Sigmoid colon (tissue), 7 donors: Measurements from ENCODE around the gene NPNT. TPM values are rescaled to one million over a fixed set of nuclear protein-coding genes. Genes with fewer than 3 reads are reported as not detected.

ENCODE experiments used
- DNase-seq: peaks from one replicate; pipeline ENCODE4 v3.0.0-alpha.2; 2019
- H3K27ac ChIP-seq, 4 donors: fragments of 200-600 bp; sonication (generic); one replicate each; pipeline ENCODE4 v1.5.1; 2016 to 2019; ENCODE audit warnings: mild to moderate bottlenecking in 1 of 4
- H3K27me3 ChIP-seq, 3 donors: fragments of 200-600 bp; sonication (generic); one replicate each; pipeline ENCODE4 v1.5.1; 2019; ENCODE audit warnings: mild to moderate bottlenecking in 1 of 3
- H3K36me3 ChIP-seq, 4 donors: fragments of 200-600 bp; sonication (generic); one replicate each; pipeline ENCODE4 v1.5.1; 2016 to 2019
- H3K4me1 ChIP-seq, 4 donors: fragments of 200-600 bp; sonication (generic); one replicate each; pipeline ENCODE4 v1.5.1; 2017 to 2019
- H3K4me3 ChIP-seq, 4 donors: fragments of 200-600 bp; sonication (generic); one replicate each; pipeline ENCODE4 v1.5.1; 2017 to 2019; ENCODE audit warnings: mild to moderate bottlenecking in 2 of 4, moderate library complexity in 1 of 4
- H3K9me3 ChIP-seq, 4 donors: fragments of 200-600 bp in 3 of 4; sonication (generic) in 3 of 4; one replicate each; pipeline versions ENCODE4 v1.5.1 to v1.6.1; 2013 to 2019
- CTCF ChIP-seq, 4 experiments: fragments of 450-650 bp in 3 of 4; fragments of 200-600 bp in 1 of 4; IDR thresholded peaks; one replicate each; pipeline ENCODE4 v1.5.1; 2016 to 2019; ENCODE audit warnings: antibody characterized with exemption in 4 of 4, mild to moderate bottlenecking in 3 of 4, moderate library complexity in 2 of 4
- EP300 ChIP-seq, 4 donors: sonication (generic); formaldehyde crosslinking; IDR thresholded peaks; one replicate each; pipeline ENCODE4 v1.6.1; 2017; ENCODE audit warnings: antibody characterized with exemption in 4 of 4
- POLR2A ChIP-seq, 2 donors: fragments of 450-650 bp; IDR thresholded peaks; one replicate each; pipeline ENCODE4 v1.6.1; 2016; ENCODE audit warnings: antibody characterized with exemption in 2 of 2, mild to moderate bottlenecking in 2 of 2, moderate library complexity in 2 of 2
- POLR2AphosphoS5 ChIP-seq, 4 donors: sonication (generic); formaldehyde crosslinking; IDR thresholded peaks; one replicate each; pipeline ENCODE4 v1.6.1; 2017; ENCODE audit warnings: antibody characterized with exemption in 4 of 4
- WGBS, 2 donors: extraction: QIAGEN DNeasy Blood & Tissue Kit; methylation state at CpG; one replicate each; pipeline ENCODE4 v1.1.7; 2013; 5-methylcytosine and 5-hydroxymethylcytosine counted together
- intact Hi-C: fragments of 100-400 bp; cut with DNase I; formaldehyde crosslinking; loops from one replicate; pipeline ENCODE4 v1.15.1; 2023
- polyA plus RNA-seq, 3 donors: library from polyadenylated mRNA; stranded (reverse); fragments of 200-250 nt; gene quantifications; one replicate each; pipeline ENCODE4 v1.2.3, GENCODE V29; 2013
- total RNA-seq, 4 donors: library from RNA; depleted of rRNA; stranded (reverse); fragments of >200 nt; gene quantifications; one replicate each; pipeline ENCODE4 v1.1.0, GENCODE V29; 2016
- donor health status: healthy with polysubstance abuse.
- donor health status: Bipolar disorder and iron deficiency.
- donor health status: healthy.

Gene NPNT
- total and polyA plus RNA-seq, 7 donors, result 3.0 to 16.5 (median 6.9) TPM

- peaks cover 0 to 12% (median 11%) of the 10 kb centered on the region in 4 donors for H3K4me1 ChIP-seq
- intact Hi-C loops, result no loop called here
- H3K9me3 ChIP-seq, result no peaks in the 10 kb centered on the region
- no peak for DNase-seq
- no peaks in the 10 kb centered on the region for H3K36me3 ChIP-seq
- H3K4me3 ChIP-seq, result no peak overlapping the region
- peaks cover 1 to 20% (median 12%) of the 10 kb centered on the region in 3 donors for H3K27me3 ChIP-seq
- no peak for TF ChIP-seq EP300 (IDR thresholded peaks at IDR 0.05)
- no peak for TF ChIP-seq POLR2AphosphoS5 (IDR thresholded peaks at IDR 0.05)
- TF ChIP-seq CTCF (IDR thresholded peaks at IDR 0.05), result no peak
- TF ChIP-seq POLR2A (IDR thresholded peaks at IDR 0.05), result no peak
- H3K27ac ChIP-seq, result peak overlapping the region in 1 of 4 donors; percentile 0
- WGBS, 2 donors, result 73% methylated on average over 2 of the region's 2 CpGs
Observed at GRCh38 chr4:105900541-105900940, 5.3 kb downstream of the NPNT start.

- no peaks in the 10 kb centered on the region for H3K36me3 ChIP-seq
- H3K27me3 ChIP-seq, result no peaks in the 10 kb centered on the region
- no peak overlapping the region for H3K4me3 ChIP-seq
- intact Hi-C loops, result no loop called here
- no peak for TF ChIP-seq EP300 (IDR thresholded peaks at IDR 0.05)
- TF ChIP-seq CTCF (IDR thresholded peaks at IDR 0.05), result no peak
- TF ChIP-seq POLR2A (IDR thresholded peaks at IDR 0.05), result no peak
- TF ChIP-seq POLR2AphosphoS5 (IDR thresholded peaks at IDR 0.05), result no peak
- H3K27ac ChIP-seq, result no peak overlapping the region
- H3K4me1 ChIP-seq, result no peaks in the 10 kb centered on the region
- no peak for DNase-seq
- H3K9me3 ChIP-seq, result no peaks in the 10 kb centered on the region
- WGBS, 2 donors, result 95 to 97% methylated on average over 2 of the region's 2 CpGs
Observed at GRCh38 chr4:105902550-105903262, 7.4 kb downstream of the NPNT start.

GRCh38 chr4:105909787-105910281 is 14.6 kb downstream of the NPNT start:
- TF ChIP-seq EP300 (IDR thresholded peaks at IDR 0.05), result no peak
- TF ChIP-seq CTCF (IDR thresholded peaks at IDR 0.05), result no peak
- no peak for TF ChIP-seq POLR2AphosphoS5 (IDR thresholded peaks at IDR 0.05)
- no peak for TF ChIP-seq POLR2A (IDR thresholded peaks at IDR 0.05)
- H3K36me3 ChIP-seq, result no peaks in the 10 kb centered on the region
- peaks cover 0 to 11% (median 7%) of the 10 kb centered on the region in 4 donors for H3K4me1 ChIP-seq
- DNase-seq, result no peak
- H3K27ac ChIP-seq, result peak overlapping the region in 1 of 4 donors; percentile 33
- H3K27me3 ChIP-seq, result no peaks in the 10 kb centered on the region
- no peaks in the 10 kb centered on the region for H3K9me3 ChIP-seq
- WGBS, 2 donors, result 7 to 62% methylated on average over 2 of the region's 2 CpGs
- H3K4me3 ChIP-seq, result no peak overlapping the region
- intact Hi-C loops, result no loop called here

GRCh38 chr4:105911426-105911825 is 16.2 kb downstream of the NPNT start:
- DNase-seq, result no peak
- no peak overlapping the region for H3K27ac ChIP-seq
- no peak overlapping the region for H3K4me3 ChIP-seq
- intact Hi-C loops, result no loop called here
- TF ChIP-seq POLR2A (IDR thresholded peaks at IDR 0.05) (no peak), CTCF (IDR thresholded peaks at IDR 0.05) (no peak), POLR2AphosphoS5 (IDR thresholded peaks at IDR 0.05) (no peak), EP300 (IDR thresholded peaks at IDR 0.05) (no peak)
- H3K4me1 ChIP-seq, result peaks cover 0 to 11% (median 7%) of the 10 kb centered on the region in 4 donors
- no peaks in the 10 kb centered on the region for H3K9me3 ChIP-seq
- H3K36me3 ChIP-seq, result no peaks in the 10 kb centered on the region
- no peaks in the 10 kb centered on the region for H3K27me3 ChIP-seq
